ENCODE results near the gene STK39. TPM values are rescaled to one million over a fixed set of nuclear protein-coding genes. Genes with fewer than 3 reads are reported as not detected.

STK39 gene
- polyA plus RNA-seq, 1 donor from 2014 or later, result 9.5 TPM

GRCh38 chr2:168097431-168097830 lies 150.0 kb downstream of the STK39 start:
- Histone ChIP-seq H2AFZ (ENCODE audit: low read depth, low read length) (no peak overlapping the region), H3K36me3 (ENCODE audit: insufficient read depth, low read length) (no peaks in the 10 kb centered on the region), H3F3A (ENCODE audit: insufficient read depth, low read length, poor library complexity, severe bottlenecking) (no peaks in the 10 kb centered on the region), H4K20me1 (ENCODE audit: insufficient read depth) (no peaks in the 10 kb centered on the region), H3K27ac (ENCODE audit: low read length) (no peak overlapping the region), H3K4me3 (ENCODE audit: low read length) (no peak overlapping the region), H3K9me3 (ENCODE audit: low read length) (no peaks in the 10 kb centered on the region), H3K9ac (ENCODE audit: low read length) (no peak overlapping the region), H3K79me2 (replicated peaks; ENCODE audit: insufficient read depth, low read length) (no peaks in the 10 kb centered on the region), H3K4me2 (ENCODE audit: low read length) (no peak overlapping the region), H3K27me3 (ENCODE audit: insufficient read depth, low read depth, low read length) (no peaks in the 10 kb centered on the region), H3K9me2 (ENCODE audit: insufficient read depth, low read length) (no peaks in the 10 kb centered on the region)
- TF ChIP-seq POLR2AphosphoS5 (IDR thresholded peaks at IDR 0.05) (no peak), REST (IDR thresholded peaks at IDR 0.05; ENCODE audit: borderline replicate concordance) (no peak), TAF1 (IDR thresholded peaks at IDR 0.05; ENCODE audit: low read depth) (no peak), EZH2 (IDR thresholded peaks at IDR 0.05; ENCODE audit: borderline replicate concordance, insufficient read depth, low read length, poor library complexity, severe bottlenecking) (no peak)

- no peak for TF ChIP-seq MXI1 (conservative IDR thresholded peaks at IDR 0.05; ENCODE audit: poor library complexity, severe bottlenecking)
- TF ChIP-seq RAD21 (conservative IDR thresholded peaks at IDR 0.05), result no peak
- TF ChIP-seq REST (IDR thresholded peaks at IDR 0.05; ENCODE audit: borderline replicate concordance), result no peak
- no peak for TF ChIP-seq POLR2AphosphoS5 (IDR thresholded peaks at IDR 0.05)
- no peak for TF ChIP-seq CTCF (IDR thresholded peaks at IDR 0.05; ENCODE audit: poor library complexity, severe bottlenecking)
- no peak for TF ChIP-seq EP300 (conservative IDR thresholded peaks at IDR 0.05; ENCODE audit: poor library complexity, severe bottlenecking)
- no peak for TF ChIP-seq EZH2 (IDR thresholded peaks at IDR 0.05; ENCODE audit: borderline replicate concordance, insufficient read depth, low read length, poor library complexity, severe bottlenecking)
- TF ChIP-seq SMC3 (conservative IDR thresholded peaks at IDR 0.05; ENCODE audit: poor library complexity), result no peak
- TF ChIP-seq TAF1 (IDR thresholded peaks at IDR 0.05; ENCODE audit: low read depth), result no peak
- Histone ChIP-seq H3K27ac (ENCODE audit: low read length) (no peak overlapping the region), H3K4me2 (ENCODE audit: low read length) (no peak overlapping the region), H3K36me3 (ENCODE audit: insufficient read depth, low read length) (no peaks in the 10 kb centered on the region), H3K9ac (ENCODE audit: low read length) (no peak overlapping the region), H3K4me3 (ENCODE audit: low read length) (no peak overlapping the region), H4K20me1 (ENCODE audit: insufficient read depth) (no peaks in the 10 kb centered on the region), H3K79me2 (replicated peaks; ENCODE audit: insufficient read depth, low read length) (no peaks in the 10 kb centered on the region), H3K9me3 (ENCODE audit: low read length) (no peaks in the 10 kb centered on the region), H3K9me2 (ENCODE audit: insufficient read depth, low read length) (no peaks in the 10 kb centered on the region), H3F3A (ENCODE audit: insufficient read depth, low read length, poor library complexity, severe bottlenecking) (no peaks in the 10 kb centered on the region), H2AFZ (ENCODE audit: low read depth, low read length) (no peak overlapping the region), H3K27me3 (ENCODE audit: insufficient read depth, low read depth, low read length) (no peaks in the 10 kb centered on the region)
Observed at GRCh38 chr2:168096158-168096557, 151.2 kb downstream of the STK39 start.
